GM19238 (cell line): ENCODE data around the gene SMIM28.

Experiments used
- DNase-seq: peaks from one replicate; pipeline ENCODE4 v3.0.0; 2011; ENCODE audit warnings: low spot score; ENCODE audit not compliant: insufficient read length

Gene SMIM28

GRCh38 chr6:138429761-138430160, 52.1 kb downstream of the SMIM28 start:
- DNase-seq = no peak

GRCh38 chr6:138430361-138431145, 52.8 kb downstream of the SMIM28 start:
- DNase-seq = no peak

DNA sequence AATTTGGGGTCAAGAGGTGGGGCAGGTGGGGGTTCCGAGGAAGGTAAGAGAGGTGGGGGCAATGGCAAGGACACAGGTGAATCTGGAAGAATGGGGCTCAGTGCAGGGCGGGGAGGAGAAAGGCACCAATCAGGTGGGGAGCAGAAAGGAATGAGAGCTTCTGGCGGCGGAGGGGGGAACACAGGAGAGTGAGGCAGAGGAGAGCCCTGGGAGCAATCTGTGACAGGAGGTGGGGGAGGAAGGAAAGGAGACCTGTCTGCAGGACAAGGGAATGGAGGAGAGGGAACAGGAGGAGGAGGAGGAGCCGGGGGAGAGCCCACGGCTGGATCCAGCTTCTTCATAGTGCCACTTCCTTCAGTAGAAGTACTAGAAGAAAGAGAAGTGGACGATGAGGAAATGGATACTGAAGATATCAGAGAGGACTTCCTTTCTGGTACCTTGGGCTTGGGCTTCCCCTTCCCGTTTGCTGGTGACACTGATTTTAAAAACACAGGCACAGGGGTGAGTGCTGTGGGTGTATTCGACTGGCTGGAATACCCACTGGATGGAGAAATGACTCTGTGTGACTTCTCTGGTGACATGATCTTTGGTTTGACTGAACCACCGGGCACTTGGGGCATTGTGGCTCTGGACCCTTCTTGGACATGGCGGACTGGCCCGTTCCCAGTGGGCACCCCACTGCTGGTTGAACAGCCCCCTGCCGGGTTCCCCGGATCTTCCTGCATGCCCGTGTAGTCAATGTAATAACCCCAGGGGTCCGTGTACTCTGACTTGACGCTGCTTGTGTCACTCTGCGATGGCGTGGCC, 53.8 kb downstream of the SMIM28 start:
- DNase-seq = no peak

GRCh38 chr6:138432063-138432356, 54.3 kb downstream of the SMIM28 start:
- no peak for DNase-seq
